ENCODE results near the gene SGCD. TPM values are rescaled to one million over a fixed set of nuclear protein-coding genes. Genes with fewer than 3 reads are reported as not detected.

Gene SGCD
- polyA plus RNA-seq, 1 of the 3 experiments (the other 2 are of a cell fraction), result 0.87 TPM

- Histone ChIP-seq H3K9me2 (no peaks in the 10 kb centered on the region), H3F3A (replicated peaks; ENCODE audit: insufficient read depth) (no peaks in the 10 kb centered on the region), H3K36me3 (replicated peaks in 1 of 2; ENCODE audit: control insufficient read depth in 1 of 2, insufficient read depth in 2 of 2, low read length in 1 of 2) (no peaks in the 10 kb centered on the region), H3K4me2 (no peak overlapping the region), H4K20me1 (ENCODE audit: insufficient read depth) (no peaks in the 10 kb centered on the region), H3K79me2 (ENCODE audit: insufficient read depth) (no peaks in the 10 kb centered on the region), H3K4me1 (ENCODE audit: control insufficient read depth in 1 of 2, insufficient read depth in 2 of 2, low read depth in 1 of 2, low read length in 1 of 2) (no peaks in the 10 kb centered on the region), H3K9me3 (no peaks in the 10 kb centered on the region), H3K27ac (ENCODE audit: low read depth in 2 of 2, low read length in 1 of 2) (no peak overlapping the region), H3K27me3 (ENCODE audit: insufficient read depth) (no peaks in the 10 kb centered on the region), H2AFZ (ENCODE audit: low read depth) (no peak overlapping the region), H3K9ac (no peak overlapping the region), H3K4me3 (ENCODE audit: low read depth in 2 of 2, low read length in 1 of 2) (no peak overlapping the region)
- TF ChIP-seq USF1 (IDR thresholded peaks at IDR 0.05; ENCODE audit: borderline replicate concordance, low read depth) (no peak), JUND (IDR thresholded peaks at IDR 0.05) (no peak), FOXJ3 (CRISPR knock-in tag; IDR thresholded peaks at IDR 0.05) (no peak), EZH2phosphoT487 (IDR thresholded peaks at IDR 0.05; ENCODE audit: borderline replicate concordance, low read depth) (no peak), MAX (IDR thresholded peaks at IDR 0.05; ENCODE audit: low read depth) (no peak), RCOR1 (IDR thresholded peaks at IDR 0.05; ENCODE audit: low read length) (no peak), ZBTB33 (IDR thresholded peaks at IDR 0.05; ENCODE audit: borderline replicate concordance, low read depth) (no peak), TEAD4 (IDR thresholded peaks at IDR 0.05; ENCODE audit: borderline replicate concordance, insufficient read depth) (no peak)
- TF ChIP-seq, protein P1, sequence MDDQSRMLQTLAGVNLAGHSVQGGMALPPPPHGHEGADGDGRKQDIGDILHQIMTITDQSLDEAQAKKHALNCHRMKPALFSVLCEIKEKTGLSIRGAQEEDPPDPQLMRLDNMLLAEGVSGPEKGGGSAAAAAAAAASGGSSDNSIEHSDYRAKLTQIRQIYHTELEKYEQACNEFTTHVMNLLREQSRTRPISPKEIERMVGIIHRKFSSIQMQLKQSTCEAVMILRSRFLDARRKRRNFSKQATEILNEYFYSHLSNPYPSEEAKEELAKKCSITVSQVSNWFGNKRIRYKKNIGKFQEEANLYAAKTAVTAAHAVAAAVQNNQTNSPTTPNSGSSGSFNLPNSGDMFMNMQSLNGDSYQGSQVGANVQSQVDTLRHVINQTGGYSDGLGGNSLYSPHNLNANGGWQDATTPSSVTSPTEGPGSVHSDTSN (IDR thresholded peaks at IDR 0.05), result no peak
- POLR2A ChIA-PET, result no interaction called here
- DNase-seq, result no peak
- CTCF ChIA-PET, result no interaction called here
These were observed 342.5 kb downstream of the SGCD start for GRCh38 chr5:156669416-156669815.

- ChIA-PET POLR2A (no interaction called here), CTCF (interaction anchor here (0.7 kb wide), 1 partner anchor 38 kb away, joined by 3 read pairs; no protein-coding TSS in a partner anchor)
- H2AFZ ChIP-seq (ENCODE audit: low read depth), result no peak overlapping the region
- 26% methylated on average over 2 of the region's 2 CpGs for WGBS (ENCODE audit: low lambda C conversion rate)
- no peaks in the 10 kb centered on the region for H3K27me3 ChIP-seq (ENCODE audit: insufficient read depth)
- H3K27ac ChIP-seq (ENCODE audit: low read depth in 2 of 2, low read length in 1 of 2), result no peak overlapping the region
- no peak for TF ChIP-seq SMC3 (IDR thresholded peaks at IDR 0.05; ENCODE audit: low read depth, low read length)
- no peak for TF ChIP-seq YY1 (IDR thresholded peaks at IDR 0.05; ENCODE audit: low read depth)
- TF ChIP-seq, protein P1 (IDR thresholded peaks at IDR 0.05), result no peak
- no peak for TF ChIP-seq CHD2 (IDR thresholded peaks at IDR 0.05; ENCODE audit: low read length, partially characterized antibody)
- H3K4me1 ChIP-seq (ENCODE audit: control insufficient read depth in 1 of 2, insufficient read depth in 2 of 2, low read depth in 1 of 2, low read length in 1 of 2), result no peaks in the 10 kb centered on the region; a peak in 1 of 4 replicates
- H3K9me2 ChIP-seq, result no peaks in the 10 kb centered on the region
- no peaks in the 10 kb centered on the region for H4K20me1 ChIP-seq (ENCODE audit: insufficient read depth)
- H3F3A ChIP-seq (replicated peaks; ENCODE audit: insufficient read depth), result no peaks in the 10 kb centered on the region
- H3K4me2 ChIP-seq, result no peak overlapping the region
- no peak overlapping the region for H3K4me3 ChIP-seq (ENCODE audit: low read depth in 2 of 2, low read length in 1 of 2)
- H3K9me3 ChIP-seq, result no peaks in the 10 kb centered on the region
- no peaks in the 10 kb centered on the region for H3K79me2 ChIP-seq (ENCODE audit: insufficient read depth)
- H3K9ac ChIP-seq, result no peak overlapping the region
- no peak for DNase-seq
- no peaks in the 10 kb centered on the region for H3K36me3 ChIP-seq (replicated peaks in 1 of 2; ENCODE audit: control insufficient read depth in 1 of 2, insufficient read depth in 2 of 2, low read length in 1 of 2)
These were observed 343.7 kb downstream of the SGCD start for GRCh38 chr5:156670615-156671014.

Data from SK-N-SH (cell line).